Vagina (tissue), 2 donors: ENCODE data around the gene NUCKS1. TPM values are rescaled to one million over a fixed set of nuclear protein-coding genes. Genes with fewer than 3 reads are reported as not detected.

Experiments
- DNase-seq, 2 donors: peaks; one replicate each; pipeline ENCODE4 v3.0.0-alpha.2; 2017; ENCODE audit errors: extremely low spot score in 2 of 2
- H3K27ac ChIP-seq: fragments of 200-600 bp; sonication (generic); one replicate; pipeline ENCODE4 v1.5.1; 2019
- H3K27me3 ChIP-seq: fragments of 200-600 bp; sonication (generic); one replicate; pipeline ENCODE4 v1.5.1; 2019
- H3K36me3 ChIP-seq, 2 donors: fragments of 200-600 bp; sonication (generic); one replicate each; pipeline ENCODE4 v1.5.1; 2017 to 2019
- H3K4me1 ChIP-seq: fragments of 200-600 bp; sonication (generic); one replicate; pipeline ENCODE4 v1.5.1; 2019
- H3K4me3 ChIP-seq, 2 donors: fragments of 200-600 bp; sonication (generic); 1 replicate in 1 of 2; 2 replicates in 1 of 2; pipeline ENCODE4 v1.5.1; 2016 to 2019
- H3K9me3 ChIP-seq: fragments of 200-600 bp; sonication (generic); one replicate; pipeline ENCODE4 v1.5.1; 2019
- POLR2A ChIP-seq, 2 donors: fragments of 450-650 bp; IDR thresholded peaks; one replicate each; pipeline ENCODE4 v1.6.1; 2017; ENCODE audit warnings: antibody characterized with exemption in 2 of 2, mild to moderate bottlenecking in 2 of 2, moderate library complexity in 2 of 2
- POLR2AphosphoS5 ChIP-seq, 2 donors: sonication (generic); formaldehyde crosslinking; IDR thresholded peaks; one replicate each; pipeline ENCODE4 v1.9.0; 2017; ENCODE audit warnings: antibody characterized with exemption in 2 of 2, mild to moderate bottlenecking in 2 of 2, low read depth in 1 of 2; ENCODE audit not compliant: insufficient read depth in 1 of 2
- intact Hi-C: fragments of 100-400 bp; cut with DNase I; formaldehyde crosslinking; loops from one replicate; pipeline ENCODE4 v1.15.1; 2023
- total RNA-seq: library from RNA; depleted of rRNA; stranded (reverse); fragments of >200 nt; gene quantifications from one replicate; pipeline ENCODE4 v1.2.3, GENCODE V29; 2016
- TF ChIP-seq, protein P1 (sequence below), 3 experiments: fragments of 450-650 bp in 2 of 3; fragments of 200-600 bp in 1 of 3; sonication (generic) in 1 of 3; IDR thresholded peaks; one replicate each; pipeline ENCODE4 v1.5.1; 2017 to 2019; ENCODE audit warnings: antibody characterized with exemption in 3 of 3, mild to moderate bottlenecking in 2 of 3, moderate library complexity in 2 of 3

NUCKS1 gene
- total RNA-seq, 1 donor from 2014 or later = 57.2 TPM

DNA sequence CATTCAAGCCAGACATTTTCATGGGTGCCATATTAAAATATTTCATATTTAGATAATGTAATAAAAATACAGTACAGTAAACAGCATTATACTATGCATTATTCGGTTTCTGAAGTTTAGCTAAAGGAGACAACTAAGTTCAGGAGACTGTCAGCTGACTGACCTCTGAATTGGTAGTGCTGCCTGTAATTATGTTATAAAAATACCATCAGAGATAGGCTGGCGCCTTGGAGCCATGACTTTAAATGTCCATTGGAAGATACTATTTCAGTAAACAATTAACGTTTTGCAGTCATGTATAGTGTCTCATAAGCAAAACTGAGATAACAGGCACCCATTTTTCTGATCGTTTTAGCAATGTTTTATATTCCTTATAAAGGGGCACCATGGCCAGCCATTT is 36.6 kb upstream of the NUCKS1 start:
- intact Hi-C loops = no loop called here
- Histone ChIP-seq H3K27me3 (no peaks in the 10 kb centered on the region), H3K27ac (no peak overlapping the region), H3K36me3 (peaks cover 0 to 12% of the 10 kb centered on the region in 2 donors), H3K4me1 (no peaks in the 10 kb centered on the region), H3K9me3 (no peaks in the 10 kb centered on the region), H3K4me3 (no peak overlapping the region)
- TF ChIP-seq, protein P1, sequence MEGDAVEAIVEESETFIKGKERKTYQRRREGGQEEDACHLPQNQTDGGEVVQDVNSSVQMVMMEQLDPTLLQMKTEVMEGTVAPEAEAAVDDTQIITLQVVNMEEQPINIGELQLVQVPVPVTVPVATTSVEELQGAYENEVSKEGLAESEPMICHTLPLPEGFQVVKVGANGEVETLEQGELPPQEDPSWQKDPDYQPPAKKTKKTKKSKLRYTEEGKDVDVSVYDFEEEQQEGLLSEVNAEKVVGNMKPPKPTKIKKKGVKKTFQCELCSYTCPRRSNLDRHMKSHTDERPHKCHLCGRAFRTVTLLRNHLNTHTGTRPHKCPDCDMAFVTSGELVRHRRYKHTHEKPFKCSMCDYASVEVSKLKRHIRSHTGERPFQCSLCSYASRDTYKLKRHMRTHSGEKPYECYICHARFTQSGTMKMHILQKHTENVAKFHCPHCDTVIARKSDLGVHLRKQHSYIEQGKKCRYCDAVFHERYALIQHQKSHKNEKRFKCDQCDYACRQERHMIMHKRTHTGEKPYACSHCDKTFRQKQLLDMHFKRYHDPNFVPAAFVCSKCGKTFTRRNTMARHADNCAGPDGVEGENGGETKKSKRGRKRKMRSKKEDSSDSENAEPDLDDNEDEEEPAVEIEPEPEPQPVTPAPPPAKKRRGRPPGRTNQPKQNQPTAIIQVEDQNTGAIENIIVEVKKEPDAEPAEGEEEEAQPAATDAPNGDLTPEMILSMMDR (IDR thresholded peaks at IDR 0.05) = no peak
- TF ChIP-seq POLR2A (IDR thresholded peaks at IDR 0.05) = no peak
- no peak for TF ChIP-seq POLR2AphosphoS5 (IDR thresholded peaks at IDR 0.05; ENCODE audit: insufficient read depth in 1 of 2, low read depth in 1 of 2)
- DNase-seq = no peak

DNA sequence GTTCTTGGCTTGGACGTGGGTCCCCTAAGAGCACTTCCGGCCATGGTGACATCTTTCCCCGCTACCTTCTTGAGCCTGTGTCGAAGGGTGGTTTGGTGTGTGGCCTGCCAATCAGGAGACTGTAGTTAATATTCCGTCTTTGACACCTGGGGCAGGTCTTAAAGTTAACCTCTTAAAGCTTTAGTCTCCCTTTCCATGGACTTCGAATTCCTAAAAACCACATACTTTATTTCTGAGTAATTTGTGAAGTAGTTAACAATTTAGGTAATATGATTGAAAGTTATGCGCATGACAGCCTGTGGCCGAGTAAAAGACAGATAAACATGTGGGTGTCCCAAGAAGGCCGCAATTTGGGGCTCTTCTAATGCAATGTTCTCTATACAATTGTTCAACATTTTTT is 35.5 kb upstream of the NUCKS1 start:
- Histone ChIP-seq H3K4me3 (no peak overlapping the region), H3K27me3 (no peaks in the 10 kb centered on the region), H3K9me3 (no peaks in the 10 kb centered on the region), H3K4me1 (no peaks in the 10 kb centered on the region), H3K27ac (no peak overlapping the region), H3K36me3 (peaks cover 0 to 6% of the 10 kb centered on the region in 2 donors)
- no peak for DNase-seq
- TF ChIP-seq, protein P1 (IDR thresholded peaks at IDR 0.05) = no peak
- TF ChIP-seq POLR2A (IDR thresholded peaks at IDR 0.05) (no peak), POLR2AphosphoS5 (IDR thresholded peaks at IDR 0.05; ENCODE audit: insufficient read depth in 1 of 2, low read depth in 1 of 2) (no peak)
- intact Hi-C loops = no loop called here

DNA sequence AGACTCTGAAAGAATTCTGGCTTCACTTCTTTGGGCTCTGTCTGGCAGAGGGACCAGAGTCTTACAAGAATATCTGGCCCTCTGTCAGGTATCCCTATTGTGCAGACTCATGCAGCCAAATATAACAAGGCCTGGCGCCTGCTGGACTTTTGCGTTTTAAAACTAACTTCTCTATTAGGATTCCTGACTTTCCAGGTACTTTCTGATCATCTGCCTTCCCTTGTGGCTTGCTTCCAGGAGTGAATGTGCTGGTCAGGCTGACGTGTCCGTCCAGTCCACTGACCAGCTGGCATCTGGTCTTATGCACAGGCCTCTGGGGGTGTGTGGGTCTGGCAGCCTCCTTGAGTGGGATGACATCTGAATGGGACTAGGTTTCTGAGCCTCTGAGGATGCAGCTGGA is 33.9 kb upstream of the NUCKS1 start:
- intact Hi-C loops = no loop called here
- H3K4me1 ChIP-seq = no peaks in the 10 kb centered on the region
- H3K36me3 ChIP-seq = no peaks in the 10 kb centered on the region
- no peak for DNase-seq
- no peak overlapping the region for H3K4me3 ChIP-seq
- TF ChIP-seq POLR2AphosphoS5 (IDR thresholded peaks at IDR 0.05; ENCODE audit: insufficient read depth in 1 of 2, low read depth in 1 of 2) (no peak), POLR2A (IDR thresholded peaks at IDR 0.05) (no peak)
- TF ChIP-seq, protein P1 (IDR thresholded peaks at IDR 0.05) = no peak
- H3K27ac ChIP-seq = no peak overlapping the region
- no peaks in the 10 kb centered on the region for H3K9me3 ChIP-seq
- H3K27me3 ChIP-seq = no peaks in the 10 kb centered on the region

DNA sequence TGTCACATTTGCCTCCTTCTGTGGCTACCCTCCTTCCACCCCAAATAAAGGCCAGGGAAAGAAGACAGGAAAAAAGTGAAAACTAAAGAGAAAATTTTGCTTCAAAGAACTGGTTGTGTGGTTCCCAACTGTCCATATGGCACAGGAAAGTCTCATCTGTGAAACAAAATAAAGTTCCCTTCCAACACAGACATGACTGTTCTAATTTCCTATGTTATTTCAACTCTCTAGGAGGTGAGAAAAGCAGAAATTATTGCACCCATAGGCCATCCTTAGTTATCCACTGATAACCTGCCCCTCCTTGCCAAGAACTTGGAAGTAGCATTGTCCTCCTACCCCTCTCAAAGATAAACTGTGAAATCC is 33.4 kb upstream of the NUCKS1 start:
- intact Hi-C loops = no loop called here
- Histone ChIP-seq H3K27me3 (no peaks in the 10 kb centered on the region), H3K36me3 (no peaks in the 10 kb centered on the region), H3K9me3 (no peaks in the 10 kb centered on the region), H3K4me3 (no peak overlapping the region), H3K27ac (no peak overlapping the region), H3K4me1 (no peaks in the 10 kb centered on the region)
- no peak for DNase-seq
- TF ChIP-seq, protein P1 (IDR thresholded peaks at IDR 0.05) = no peak
- TF ChIP-seq POLR2AphosphoS5 (IDR thresholded peaks at IDR 0.05; ENCODE audit: insufficient read depth in 1 of 2, low read depth in 1 of 2) (no peak), POLR2A (IDR thresholded peaks at IDR 0.05) (no peak)

DNA sequence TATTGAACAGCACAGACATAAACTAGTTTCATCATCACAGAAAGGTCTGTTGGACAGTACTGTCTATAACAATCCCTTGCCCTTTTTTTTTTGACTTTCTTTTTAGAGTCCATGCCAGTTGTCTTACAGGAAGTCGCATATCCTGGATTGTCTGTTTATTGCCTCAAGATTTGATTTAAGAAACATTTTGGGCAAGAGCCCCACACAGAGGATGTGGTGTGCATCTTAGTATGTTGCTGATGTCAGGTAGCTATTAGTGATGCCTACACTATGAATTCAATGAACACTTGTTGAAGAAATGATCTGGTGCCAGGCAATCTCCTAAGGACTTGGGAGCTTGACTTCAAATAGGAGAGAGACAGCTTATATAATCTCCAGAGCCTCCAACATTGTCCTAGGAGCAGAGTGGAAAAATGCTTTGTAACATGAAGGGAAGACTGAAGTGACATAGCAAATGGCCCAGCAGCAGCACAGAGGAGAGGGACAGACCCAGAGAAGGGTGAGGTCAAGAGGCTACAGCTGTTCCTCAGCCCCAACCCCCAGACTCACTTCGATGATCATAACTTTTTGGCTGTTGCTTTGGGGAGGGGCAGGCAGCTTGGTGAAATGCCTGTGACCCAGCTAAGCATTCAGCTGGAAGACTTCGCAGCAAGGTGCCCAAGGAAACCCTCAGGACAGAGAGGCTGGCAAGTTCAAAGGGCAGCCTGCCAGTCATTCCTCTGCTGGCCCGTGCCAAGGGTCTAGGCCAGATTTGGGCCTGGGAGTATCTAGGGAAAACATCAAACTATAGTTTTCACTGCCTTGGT is 32.8 kb upstream of the NUCKS1 start:
- Histone ChIP-seq H3K36me3 (no peaks in the 10 kb centered on the region), H3K27me3 (no peaks in the 10 kb centered on the region), H3K4me1 (no peaks in the 10 kb centered on the region), H3K9me3 (no peaks in the 10 kb centered on the region), H3K4me3 (no peak overlapping the region), H3K27ac (no peak overlapping the region)
- TF ChIP-seq POLR2AphosphoS5 (IDR thresholded peaks at IDR 0.05; ENCODE audit: insufficient read depth in 1 of 2, low read depth in 1 of 2) (no peak), POLR2A (IDR thresholded peaks at IDR 0.05) (no peak)
- TF ChIP-seq, protein P1 (IDR thresholded peaks at IDR 0.05) = no peak
- DNase-seq = no peak
- intact Hi-C loops = no loop called here
